ENCODE data around the gene LYPD4. TPM values are rescaled to one million over a fixed set of nuclear protein-coding genes. Genes with fewer than 3 reads are reported as not detected.

Gene LYPD4, protein sequence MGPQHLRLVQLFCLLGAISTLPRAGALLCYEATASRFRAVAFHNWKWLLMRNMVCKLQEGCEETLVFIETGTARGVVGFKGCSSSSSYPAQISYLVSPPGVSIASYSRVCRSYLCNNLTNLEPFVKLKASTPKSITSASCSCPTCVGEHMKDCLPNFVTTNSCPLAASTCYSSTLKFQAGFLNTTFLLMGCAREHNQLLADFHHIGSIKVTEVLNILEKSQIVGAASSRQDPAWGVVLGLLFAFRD
- total RNA-seq (ENCODE audit: low replicate concordance) = not detected in 2 replicates

DNA sequence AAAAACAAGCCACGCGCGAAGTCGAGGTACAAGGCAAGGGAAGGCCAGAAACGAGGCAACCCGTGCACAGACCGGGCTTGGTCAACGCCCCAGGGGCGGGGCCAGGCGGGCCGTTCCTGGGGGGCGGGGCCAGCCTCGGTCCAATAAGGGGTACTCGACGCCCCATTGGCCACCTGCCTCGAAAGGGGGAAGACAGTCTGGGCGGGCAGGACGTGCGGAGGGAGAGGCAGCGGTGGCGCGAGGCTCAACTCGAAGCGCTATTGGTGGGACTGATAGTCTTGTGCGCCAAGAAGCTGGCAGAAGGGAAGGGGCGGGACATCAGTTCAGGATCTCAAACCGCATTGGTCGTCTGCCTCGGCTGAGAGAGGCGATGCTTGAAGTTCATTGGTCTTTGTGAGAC is at the start of gene LYPD4:
TSS of gene LYPD4 (minus strand) at position 83 of the 400 bp plus-strand sequence. CDS start 5,398 bp downstream, outside the sequence.

DNA sequence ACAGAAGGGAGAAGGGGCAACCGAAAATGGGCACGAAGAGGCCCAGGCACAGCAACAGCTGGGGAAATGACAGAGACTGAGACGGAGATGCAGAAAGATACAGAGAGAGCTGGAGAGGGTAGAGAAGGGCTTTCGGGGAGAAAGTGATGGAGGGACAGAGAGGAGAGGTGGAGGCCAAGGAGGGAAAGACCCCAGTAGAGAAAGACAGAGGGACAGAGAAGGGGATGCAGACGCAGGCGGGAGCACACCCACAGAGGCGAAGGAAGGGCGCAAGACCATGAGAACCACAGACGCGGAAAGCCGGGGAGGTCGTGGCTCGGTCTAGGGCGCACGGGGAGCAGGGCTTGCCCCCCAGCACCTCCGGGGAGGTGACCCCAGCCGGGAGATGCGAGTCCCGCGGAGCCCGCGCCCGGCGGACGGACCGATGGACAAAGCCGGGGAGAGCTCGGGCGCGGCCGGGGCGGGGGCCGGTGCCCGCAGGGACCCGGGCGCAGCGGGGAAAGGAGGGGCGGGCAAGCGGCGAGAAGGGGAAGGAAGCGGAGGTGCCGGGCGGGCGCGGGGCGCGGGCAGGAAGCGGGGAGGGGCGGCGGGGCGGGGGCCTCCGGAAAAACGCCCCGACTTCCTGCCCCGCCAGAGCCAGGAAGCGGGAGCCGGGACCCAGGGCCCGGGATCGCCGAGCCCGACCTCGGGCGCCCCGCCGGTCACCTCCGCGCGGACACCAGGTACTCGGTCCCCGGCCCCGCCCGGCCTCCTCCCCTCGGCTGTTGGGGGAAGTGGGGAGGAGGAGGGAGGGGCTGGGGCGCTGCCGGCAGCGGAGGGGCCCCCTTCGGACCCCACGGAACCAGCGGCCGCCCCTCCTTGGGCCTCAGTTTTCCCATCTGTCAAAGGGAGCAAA is 38.3 kb upstream of the LYPD4 start, which contains the start of gene ARHGEF1:
TSS of gene ARHGEF1 (plus strand) at position 617 of the 895 bp plus-strand sequence. CDS start 4,899 bp downstream, outside the sequence.

DNA sequence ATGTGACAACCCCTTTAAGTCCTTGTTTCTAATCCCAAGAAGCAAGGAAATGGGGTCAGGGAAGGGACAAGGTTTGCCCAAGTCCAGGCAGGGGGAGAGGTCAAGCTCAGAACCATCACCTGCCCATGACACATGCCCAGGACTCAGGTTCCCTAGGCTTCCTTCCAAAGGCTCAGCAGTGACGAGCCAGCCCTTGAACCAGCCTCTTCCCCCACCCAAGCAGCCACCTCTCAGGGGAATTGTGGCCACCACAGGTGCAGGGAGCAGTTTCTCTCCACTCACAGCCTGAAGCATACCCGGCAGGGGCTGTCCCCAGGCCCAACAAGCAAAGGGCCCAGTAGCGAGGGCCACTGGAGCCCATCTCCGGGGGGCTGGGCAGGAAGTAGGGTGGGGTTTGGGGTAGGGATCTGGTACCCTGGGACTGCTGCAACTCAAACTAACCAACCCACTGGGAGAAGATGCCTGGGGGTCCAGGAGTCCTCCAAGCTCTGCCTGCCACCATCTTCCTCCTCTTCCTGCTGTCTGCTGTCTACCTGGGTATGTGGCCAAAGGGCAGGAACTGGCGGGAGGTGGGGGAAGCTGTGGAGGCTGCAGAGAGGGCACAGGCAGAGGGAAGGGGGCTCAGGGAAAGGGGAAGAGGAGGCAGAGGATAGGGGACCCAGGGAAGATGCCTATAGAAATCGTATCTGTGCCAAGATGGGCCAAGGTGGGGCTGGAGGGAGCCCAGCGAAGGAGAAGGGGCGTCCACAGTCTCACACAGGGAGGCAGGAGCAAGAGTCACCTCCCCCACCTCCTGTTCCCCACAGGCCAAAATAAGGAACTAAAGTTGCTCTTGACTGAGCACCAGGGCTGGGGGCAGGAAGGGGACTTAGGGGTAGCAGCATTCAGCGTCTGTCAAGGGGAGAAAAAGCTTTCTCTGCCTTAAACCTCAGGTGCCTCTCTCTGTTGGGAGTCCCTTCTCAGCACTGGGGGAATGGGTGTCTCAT is 32.7 kb upstream of the LYPD4 start, which contains the start of gene CD79A:
TSS of gene CD79A (plus strand) at position 433 of the 986 bp plus-strand sequence. CDS start at position 459, 26 bp downstream.

DNA sequence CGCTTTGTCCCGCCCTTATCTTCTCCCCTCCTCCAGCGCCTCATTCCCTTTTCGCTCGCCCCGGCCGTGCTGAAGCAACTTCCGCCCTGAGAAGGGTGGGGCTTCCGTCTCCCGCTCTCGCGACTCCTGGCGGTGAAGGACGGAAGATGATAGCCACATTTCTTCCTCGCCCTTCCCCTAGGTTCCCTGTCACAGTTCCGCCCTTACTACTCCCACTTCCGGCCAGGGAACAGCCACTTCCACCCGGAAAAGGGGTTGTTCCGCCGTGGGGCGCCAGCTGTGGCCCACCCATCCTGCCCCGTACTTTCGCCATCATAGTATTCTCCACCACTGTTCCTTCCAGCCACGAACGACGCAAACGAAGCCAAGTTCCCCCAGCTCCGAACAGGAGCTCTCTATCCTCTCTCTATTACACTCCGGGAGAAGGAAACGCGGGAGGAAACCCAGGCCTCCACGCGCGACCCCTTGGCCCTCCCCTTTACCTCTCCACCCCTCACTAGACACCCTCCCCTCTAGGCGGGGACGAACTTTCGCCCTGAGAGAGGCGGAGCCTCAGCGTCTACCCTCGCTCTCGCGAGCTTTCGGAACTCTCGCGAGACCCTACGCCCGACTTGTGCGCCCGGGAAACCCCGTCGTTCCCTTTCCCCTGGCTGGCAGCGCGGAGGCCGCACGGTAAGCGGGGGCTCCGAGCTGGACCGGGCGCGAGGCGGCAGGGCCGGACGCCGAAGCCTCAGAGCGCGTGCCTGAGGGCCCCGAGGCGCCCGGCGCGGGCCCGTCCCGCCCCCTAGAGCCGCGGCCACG is 15.3 kb upstream of the LYPD4 start, which contains the start of gene RPS19:
TSS of gene RPS19 (plus strand) at position 638 of the 801 bp plus-strand sequence. CDS start 520 bp downstream, outside the sequence.

DNA sequence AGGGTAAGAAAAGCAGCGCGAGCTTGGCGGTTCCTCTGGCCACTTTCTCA is 343 bp upstream of the LYPD4 start, which contains the start of gene DMRTC2:
TSS of gene DMRTC2 (plus strand) at position 42 of the 50 bp plus-strand sequence. CDS start 2,387 bp downstream, outside the sequence.

DNA sequence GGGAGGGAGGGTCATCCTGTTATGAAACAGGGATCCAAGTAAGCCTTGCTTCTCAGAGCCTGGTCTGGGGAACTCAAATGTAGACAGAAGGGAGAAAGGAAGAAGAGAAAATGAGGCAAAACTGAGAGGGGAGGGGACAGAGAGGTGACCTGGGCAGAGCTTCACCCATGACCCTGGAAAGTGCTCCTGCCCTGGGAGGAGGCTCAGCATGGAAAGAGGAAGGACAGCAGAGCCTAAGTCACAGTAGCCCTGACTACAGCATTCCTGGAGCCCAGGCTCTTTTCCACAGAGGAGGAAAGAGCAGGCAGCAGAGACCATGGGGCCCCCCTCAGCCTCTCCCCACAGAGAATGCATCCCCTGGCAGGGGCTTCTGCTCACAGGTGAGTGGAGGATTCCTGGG is 48.1 kb downstream of the LYPD4 start, which contains the start of gene CEACAM3:
TSS of gene CEACAM3 (plus strand) at position 226 of the 400 bp plus-strand sequence. CDS start at position 317, 91 bp downstream.

Other genes starting within 250 kb of the LYPD4 start
- not detected in 2 replicates for gene CEACAM4, start 217.6 kb downstream of the LYPD4 start, total RNA-seq (ENCODE audit: low replicate concordance)
- not detected in 2 replicates for gene CEACAM7, start 156.4 kb downstream of the LYPD4 start, total RNA-seq (ENCODE audit: low replicate concordance)
- not detected in 2 replicates for gene CEACAM5, start 136.1 kb downstream of the LYPD4 start, total RNA-seq (ENCODE audit: low replicate concordance)
- not detected in 2 replicates for gene CEACAM6, start 89.2 kb downstream of the LYPD4 start, total RNA-seq (ENCODE audit: low replicate concordance)
- gene CEACAM3, start 48.1 kb downstream of the LYPD4 start, total RNA-seq (ENCODE audit: low replicate concordance) = not detected in 2 replicates
- not detected in 2 replicates for gene DMRTC2, start 359 bp upstream of the LYPD4 start, total RNA-seq (ENCODE audit: low replicate concordance)
- gene RPS19, start 15.6 kb upstream of the LYPD4 start, total RNA-seq (ENCODE audit: low replicate concordance) = 1,770 and 2,154 TPM in 2 replicates
- gene CD79A, start 32.6 kb upstream of the LYPD4 start, total RNA-seq (ENCODE audit: low replicate concordance) = not detected in 2 replicates
- gene ARHGEF1, start 38.5 kb upstream of the LYPD4 start, total RNA-seq (ENCODE audit: low replicate concordance) = 19.0 and 33.1 TPM in 2 replicates
- gene ERFL, start 83.8 kb upstream of the LYPD4 start, total RNA-seq (ENCODE audit: low replicate concordance) = under 0.01 TPM in 1 of 2 replicates, not detected in the other
- 317 and 368 TPM in 2 replicates for gene RABAC1, start 114.6 kb upstream of the LYPD4 start, total RNA-seq (ENCODE audit: low replicate concordance)
- not detected in 2 replicates for gene ATP1A3, start 149.5 kb upstream of the LYPD4 start, total RNA-seq (ENCODE audit: low replicate concordance)
- 0.23 TPM in 1 of 2 replicates, not detected in the other for gene GRIK5, start 225.5 kb upstream of the LYPD4 start, total RNA-seq (ENCODE audit: low replicate concordance)
- 6.6 and 8.2 TPM in 2 replicates for gene ZNF574, start 231.5 kb upstream of the LYPD4 start, total RNA-seq (ENCODE audit: low replicate concordance)